ENCODE data around the gene GPRC5D.

GPRC5D gene

DNA sequence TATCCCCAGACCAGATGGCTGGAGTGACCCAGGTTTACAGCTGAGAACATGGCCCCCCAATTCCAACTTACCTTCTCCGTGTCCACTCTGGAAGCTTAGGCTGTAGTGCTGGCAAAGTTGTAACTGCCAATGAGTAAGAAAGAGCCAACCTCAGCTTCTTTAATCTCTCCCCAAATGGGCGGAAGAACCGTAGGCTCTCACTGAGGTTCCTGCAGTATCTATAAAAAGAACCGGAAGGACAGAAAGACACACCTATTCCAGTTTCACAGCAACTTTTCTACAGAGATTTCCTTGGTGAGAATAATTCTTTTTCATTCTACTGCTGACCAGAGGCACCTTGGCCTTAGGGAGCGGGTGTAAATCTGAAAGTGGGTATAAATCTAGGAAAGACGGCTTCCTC lies at the start of gene GPRC5D:
TSS of gene GPRC5D (minus strand) at position 135 of the 400 bp plus-strand sequence. CDS start 1,786 bp downstream, outside the sequence.
- DNase-seq (ENCODE audit: low read depth) = no peak

DNA sequence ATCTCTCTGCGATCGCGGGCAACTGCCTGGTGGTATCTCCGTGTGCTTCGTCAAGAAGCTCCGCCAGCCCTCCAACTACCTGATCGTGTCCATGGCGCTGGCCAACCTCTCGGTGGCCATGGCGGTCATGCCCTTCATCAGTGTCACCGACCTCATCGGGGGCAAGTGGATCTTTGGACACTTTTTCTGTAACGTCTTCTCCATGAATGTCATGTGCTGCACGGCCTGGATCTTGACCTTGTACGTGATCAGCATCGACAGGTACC lies 49.7 kb upstream of the GPRC5D start:
- DNase-seq (ENCODE audit: low read depth) = no peak

DNA sequence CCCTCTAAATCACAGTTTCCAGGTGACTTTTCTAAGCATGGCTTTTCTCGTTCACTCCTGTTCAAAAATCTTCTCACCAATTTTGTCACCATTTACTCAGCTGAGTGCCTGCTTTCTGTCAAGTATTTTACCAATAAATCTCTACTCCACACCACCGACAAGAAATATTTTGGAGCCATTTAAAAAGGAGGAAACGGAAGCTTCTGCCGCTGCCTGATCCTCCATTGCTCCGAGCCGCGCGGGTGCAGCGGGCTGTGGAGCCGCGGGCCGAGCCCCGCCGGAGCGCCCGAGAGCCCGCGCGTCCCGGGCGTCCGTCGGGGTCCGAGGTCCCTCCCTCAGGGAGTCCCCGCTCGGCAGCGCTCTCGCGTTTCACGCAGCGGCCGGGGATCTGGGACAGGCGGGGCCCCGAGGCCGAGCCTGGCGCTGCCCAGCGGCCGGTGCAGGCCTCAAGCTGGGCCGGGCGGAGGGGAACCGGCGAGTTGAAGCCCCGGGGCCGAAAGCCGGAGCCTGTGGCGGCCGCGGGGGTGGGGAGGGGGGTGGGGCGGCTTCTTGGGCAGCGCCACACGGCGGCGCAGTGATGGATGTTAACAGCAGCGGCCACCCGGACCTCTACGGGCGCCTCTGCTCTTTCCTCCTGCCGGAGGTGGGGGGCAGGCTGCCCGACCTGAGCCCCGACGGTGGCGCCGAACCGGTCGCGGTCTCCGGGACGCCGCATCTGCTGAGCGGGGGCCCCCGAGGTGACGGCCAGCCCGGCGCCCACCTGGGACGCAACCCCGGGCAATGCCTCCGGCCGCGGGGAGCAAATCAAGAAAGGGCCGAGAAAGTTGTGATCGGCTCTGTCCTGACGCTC lies 49.2 kb upstream of the GPRC5D start:
- no peak for DNase-seq (ENCODE audit: low read depth)

DNA sequence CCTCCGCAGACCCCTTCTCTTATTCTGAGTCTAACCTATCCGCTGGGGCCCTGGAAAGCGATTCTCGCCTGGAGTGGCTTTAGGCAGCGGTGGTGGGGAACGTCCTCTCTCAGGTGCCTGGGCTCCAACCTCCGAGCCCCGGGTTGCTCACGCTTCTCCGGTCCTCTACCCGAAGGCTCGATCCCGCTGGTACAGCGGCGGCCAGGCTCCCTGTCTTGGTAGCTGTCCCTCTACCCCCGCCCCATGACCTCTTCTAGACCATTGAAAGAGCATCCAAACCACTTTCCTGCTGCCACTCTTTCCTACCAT lies 48.6 kb upstream of the GPRC5D start:
- DNase-seq (ENCODE audit: low read depth) = peak; percentile 17

DNA sequence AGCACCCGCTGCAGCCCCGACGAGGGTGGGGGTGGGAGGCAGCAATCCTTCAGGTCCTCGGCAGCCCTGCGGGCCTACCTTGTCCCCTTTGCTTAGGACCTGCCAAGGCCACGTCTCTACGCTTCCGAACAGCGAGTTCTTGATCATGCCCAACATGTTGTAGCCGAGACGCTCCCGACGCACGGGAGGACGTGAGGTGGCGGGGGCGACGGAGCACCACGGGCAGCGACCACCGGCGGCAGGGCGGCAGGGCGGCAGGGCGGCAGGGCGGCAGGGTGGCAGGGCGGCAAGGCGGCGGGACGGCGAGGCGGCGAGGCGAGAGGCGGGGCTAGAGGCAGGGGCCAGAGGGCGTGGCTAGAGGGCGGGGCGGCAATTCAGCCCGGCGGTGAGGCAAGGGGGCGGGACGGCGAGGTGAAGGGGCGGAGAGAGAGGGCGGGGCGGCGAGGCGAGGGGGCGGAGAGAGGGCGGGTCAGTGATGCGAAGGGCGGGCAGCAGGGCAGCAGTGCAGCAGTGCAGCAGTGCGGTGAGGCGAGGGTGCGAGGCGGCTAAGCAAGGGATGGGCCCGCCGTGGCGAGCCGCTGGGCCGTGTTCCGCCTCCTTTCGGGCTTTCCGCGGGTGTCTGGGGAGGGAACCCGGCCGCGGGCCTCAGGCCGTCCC lies 48.1 kb upstream of the GPRC5D start, which contains the start of gene HEBP1:
TSS of gene HEBP1 (minus strand) at position 307 of the 657 bp plus-strand sequence. CDS start at position 156, 151 bp downstream.
- peak; percentile 96 for DNase-seq (ENCODE audit: low read depth)

DNA sequence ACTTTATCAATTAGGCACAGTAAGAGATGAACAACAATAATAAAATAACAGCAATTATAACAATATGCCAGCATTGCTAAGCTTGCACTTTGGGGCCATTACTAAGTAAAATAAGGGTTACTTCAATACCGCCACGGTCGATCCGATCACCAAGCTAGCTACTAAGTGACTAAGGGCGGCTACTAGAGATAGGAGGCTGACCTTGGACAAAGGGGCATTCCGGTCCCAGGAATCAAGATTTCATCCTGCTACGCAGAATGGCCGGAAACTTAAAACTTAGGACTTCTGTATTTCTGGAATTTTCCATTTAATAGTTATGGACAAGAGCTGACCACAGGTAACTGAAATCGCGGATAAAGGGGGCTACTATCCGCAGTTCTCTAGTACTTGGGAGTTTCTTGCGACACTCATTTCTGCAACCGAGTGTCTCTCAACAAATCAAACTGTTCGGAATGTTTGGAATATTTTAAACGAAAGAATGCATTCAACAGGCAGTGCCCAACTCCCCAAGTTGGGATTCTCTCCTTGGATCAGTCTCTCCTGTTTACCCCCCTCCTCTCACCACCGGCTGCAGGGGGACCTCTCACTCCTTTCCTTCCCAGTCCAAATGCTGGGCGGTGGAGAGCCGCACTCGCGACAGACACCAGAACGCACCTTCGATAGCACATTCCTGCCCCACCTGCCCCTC lies 47.4 kb upstream of the GPRC5D start:
- DNase-seq (ENCODE audit: low read depth) = no peak

DNA sequence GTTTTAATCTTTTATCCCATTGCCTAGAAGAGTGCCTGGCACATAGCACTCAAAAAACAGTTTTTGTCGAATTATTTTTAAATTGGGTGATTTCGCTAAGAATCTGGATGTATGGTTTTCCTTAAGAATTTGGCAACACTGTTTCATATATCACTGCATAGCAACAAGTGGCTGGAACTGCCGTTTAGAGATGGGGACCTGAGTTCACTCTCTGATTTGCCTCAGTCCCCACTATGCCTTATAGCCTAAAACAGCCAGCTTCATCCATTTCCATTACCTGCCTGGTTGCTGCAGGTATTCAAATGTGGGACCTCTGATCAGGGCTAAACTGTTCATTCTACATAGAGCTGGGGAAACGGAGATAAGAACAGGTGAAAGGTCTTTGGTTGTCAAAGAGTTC lies 46.3 kb upstream of the GPRC5D start:
- DNase-seq (ENCODE audit: low read depth) = no peak

DNA sequence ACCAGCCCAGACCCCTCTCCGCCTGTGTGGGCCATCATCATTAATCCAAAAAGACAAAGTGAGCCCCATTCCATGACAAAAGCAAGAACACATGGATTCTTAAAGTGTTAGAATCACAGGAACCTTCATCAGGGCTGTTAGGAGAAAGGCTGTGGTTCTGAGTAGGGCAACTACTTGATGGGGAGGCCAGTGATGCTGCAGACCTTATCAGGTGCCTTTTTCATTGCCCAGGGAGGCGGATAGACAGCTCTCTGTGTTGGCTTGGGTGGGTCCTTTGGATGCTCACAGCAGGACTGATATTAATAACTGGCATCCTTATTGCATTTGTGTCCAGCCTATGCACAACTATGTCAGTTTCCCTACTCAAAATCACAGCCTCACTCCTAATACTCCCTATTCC lies 45.8 kb upstream of the GPRC5D start:
- DNase-seq (ENCODE audit: low read depth) = no peak

DNA sequence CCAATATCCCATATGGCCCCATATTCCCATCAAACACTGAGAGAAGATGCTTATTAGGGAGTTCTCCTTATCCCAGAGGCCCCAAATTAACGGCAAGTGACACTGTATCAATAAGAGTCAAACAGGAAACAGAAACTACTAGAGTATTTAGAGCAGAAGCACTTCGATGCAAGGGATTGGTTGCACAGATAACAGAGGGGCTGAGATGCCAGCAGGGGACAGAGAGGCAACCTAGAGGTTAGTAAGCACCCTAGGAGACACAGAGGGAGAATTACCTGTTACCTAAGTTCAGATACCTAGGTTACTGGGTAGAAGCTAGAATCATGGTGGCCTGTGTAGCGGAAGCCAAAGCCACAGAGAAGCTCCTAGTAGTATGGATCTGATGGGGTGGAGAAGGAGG lies 45.2 kb upstream of the GPRC5D start:
- no peak for DNase-seq (ENCODE audit: low read depth)

DNA sequence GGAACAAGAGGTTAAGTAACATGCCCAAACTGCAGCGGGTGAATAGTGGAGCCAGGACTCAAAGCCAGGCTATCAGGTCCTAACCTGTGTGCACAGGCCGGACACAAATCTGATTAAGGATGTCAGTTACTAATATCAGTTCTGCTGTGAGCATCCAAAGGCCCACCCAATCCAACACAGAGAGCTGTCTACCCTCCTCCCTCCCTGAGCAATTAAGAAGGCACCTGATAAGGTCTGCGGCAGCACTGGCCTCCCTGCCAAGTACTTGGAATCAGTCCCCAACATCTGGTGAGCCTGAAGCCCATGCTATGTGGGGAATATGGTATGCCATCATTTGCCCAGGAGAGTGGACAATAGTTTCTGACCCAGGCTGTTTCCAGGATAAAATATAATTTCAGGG lies 44.2 kb upstream of the GPRC5D start:
- no peak for DNase-seq (ENCODE audit: low read depth)

DNA sequence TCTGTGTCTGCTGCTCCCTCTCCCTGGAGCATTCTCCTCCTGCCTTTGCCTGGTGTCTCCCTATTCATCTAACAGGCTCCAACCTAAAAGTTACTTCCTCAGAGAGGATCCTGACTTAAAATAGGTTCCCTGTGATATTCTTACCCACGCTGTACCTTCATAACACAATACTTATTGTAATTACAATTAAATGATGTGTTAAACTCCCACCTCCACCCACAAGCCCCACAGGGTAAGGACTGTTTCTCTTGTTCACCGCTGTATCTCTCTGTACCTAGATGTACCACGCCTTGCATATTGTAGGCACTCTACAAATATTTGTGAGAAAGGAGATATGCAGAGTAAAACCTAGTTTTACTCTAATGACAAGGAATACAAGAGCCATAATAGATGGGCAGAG lies 43.1 kb upstream of the GPRC5D start:
- no peak for DNase-seq (ENCODE audit: low read depth)

DNA sequence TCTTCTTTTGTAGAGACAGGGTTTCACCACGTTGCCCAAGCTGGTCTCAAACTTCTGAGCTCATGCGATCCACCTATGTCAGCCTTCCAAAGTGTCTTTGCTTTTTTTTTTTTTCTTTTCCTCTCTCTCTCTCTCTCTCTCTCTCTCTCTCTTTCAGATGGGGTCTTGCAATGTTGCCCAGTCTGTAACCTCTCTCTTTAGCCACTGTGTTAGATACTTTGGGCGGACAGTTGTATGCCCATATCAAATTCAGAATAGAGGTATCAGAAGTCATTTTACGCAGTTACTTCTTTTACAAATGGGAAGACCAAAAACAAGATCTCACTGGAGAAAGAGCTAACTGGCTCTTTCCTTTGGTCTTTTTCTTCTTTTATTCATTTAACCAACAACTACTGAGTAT lies 41.4 kb upstream of the GPRC5D start:
- DNase-seq (ENCODE audit: low read depth) = no peak

DNA sequence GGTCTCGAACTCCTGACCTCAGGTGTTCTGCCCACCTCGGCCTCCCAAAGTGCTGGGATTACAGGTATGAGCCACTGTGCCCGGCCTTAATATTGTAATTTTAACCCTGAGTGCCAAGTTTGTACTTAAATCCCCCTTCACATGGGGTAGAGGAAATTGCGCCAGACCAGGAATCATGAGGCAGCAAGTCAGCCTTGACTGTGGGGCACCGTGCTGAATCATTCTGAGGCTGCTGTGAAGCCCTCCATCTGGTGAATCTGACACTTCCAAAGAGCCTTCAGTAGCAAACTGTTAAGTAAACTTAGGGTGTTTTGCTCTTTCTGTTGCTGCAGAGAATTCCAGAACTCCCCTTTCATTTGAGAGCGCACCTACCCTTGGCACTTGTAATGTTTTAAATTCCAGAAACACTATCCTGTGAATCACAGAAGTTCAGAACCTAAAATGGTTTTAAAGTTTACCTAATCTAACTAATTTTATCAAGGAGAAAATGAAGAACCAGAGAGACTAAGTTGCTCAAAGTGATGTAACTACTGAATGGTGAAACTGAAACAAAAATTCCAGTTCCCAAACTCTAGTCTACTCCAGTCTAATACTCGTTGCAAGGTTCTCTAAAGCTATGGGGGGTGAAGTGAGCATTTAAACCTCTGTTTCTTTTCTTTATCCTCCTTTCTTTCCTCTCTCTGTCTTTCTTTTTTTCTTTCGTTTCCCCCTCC lies 40.6 kb upstream of the GPRC5D start:
- no peak for DNase-seq (ENCODE audit: low read depth)

DNA sequence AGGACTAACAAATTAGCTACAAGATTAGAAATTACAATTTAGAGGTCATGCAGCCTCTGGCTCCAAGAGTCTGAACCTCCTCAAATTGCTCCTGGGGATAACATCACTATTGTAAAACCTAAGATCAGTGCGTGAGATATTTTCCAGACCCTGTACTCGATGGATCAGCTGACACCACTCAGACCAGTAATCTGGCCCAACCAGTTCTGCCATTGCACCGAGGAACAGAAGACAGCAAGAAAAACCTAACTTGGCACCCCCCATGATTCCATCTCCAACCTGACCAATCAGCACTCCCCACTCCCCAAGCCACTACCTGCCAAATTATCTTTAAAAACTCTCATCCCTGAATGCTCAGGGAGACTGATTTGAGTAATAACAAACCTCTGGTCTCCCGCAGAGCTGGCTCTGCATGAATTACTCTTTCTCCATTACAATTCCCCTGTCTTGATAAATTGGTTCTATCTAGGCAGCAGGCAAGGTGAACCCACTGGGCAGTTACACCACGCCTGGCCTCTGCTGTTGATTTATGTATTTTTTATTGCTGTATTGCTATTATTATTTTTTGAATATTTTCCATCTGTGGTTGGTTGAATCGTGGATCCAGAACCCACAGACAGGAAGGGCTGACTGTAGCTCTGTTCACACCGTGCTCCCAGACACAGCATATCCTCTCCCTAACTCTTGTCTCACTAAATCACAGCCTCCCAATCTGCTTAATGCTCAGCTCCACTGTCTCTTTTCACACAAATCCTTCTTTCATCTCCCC lies 38.9 kb upstream of the GPRC5D start:
- DNase-seq (ENCODE audit: low read depth) = no peak

DNA sequence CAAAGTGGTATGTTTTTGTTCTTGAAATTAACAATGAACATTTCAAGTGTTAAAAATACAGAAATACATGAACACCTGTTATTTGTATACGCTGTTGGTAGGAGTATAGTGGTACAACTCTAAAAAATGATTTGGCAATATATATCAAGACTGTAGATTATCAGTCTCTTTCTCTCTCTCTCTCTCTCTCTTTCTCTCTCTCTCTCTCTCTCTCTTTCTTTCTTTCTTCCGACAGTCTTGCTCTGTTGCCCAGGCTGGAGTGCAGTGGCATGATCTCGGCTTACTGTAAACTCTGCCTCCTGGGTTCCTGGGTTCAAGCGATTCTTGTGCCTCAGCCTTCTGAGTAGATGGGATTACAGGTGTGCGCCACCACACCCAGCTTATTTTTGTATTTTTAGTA lies 35.5 kb upstream of the GPRC5D start:
- no peak for DNase-seq (ENCODE audit: low read depth)

DNA sequence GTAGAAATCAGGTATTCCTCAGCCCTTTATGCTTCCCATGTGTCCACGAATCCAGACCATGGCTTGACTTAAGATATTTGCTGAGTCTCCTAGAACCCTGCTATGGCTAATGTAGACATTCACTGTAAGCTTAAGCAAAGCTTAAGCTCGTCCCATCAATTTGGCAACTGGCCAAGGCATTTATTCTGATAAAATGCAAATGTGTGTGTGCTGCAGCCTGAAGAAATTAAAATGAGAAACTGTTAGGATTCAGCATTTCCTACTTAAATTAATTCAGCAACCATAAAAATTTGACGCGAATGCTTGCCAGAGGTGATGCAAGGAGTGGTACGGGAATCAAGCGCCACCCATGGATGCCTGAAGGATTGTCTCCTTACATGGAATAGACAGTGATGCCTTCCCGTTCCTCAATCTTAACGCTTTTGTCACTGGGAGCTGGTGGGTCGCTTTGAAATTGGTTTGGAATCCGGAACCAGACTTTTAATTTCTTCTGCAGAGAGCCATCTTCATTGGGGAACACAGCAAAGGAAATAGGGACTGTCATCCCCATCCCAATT lies 34.9 kb upstream of the GPRC5D start:
- no peak for DNase-seq (ENCODE audit: low read depth)

DNA sequence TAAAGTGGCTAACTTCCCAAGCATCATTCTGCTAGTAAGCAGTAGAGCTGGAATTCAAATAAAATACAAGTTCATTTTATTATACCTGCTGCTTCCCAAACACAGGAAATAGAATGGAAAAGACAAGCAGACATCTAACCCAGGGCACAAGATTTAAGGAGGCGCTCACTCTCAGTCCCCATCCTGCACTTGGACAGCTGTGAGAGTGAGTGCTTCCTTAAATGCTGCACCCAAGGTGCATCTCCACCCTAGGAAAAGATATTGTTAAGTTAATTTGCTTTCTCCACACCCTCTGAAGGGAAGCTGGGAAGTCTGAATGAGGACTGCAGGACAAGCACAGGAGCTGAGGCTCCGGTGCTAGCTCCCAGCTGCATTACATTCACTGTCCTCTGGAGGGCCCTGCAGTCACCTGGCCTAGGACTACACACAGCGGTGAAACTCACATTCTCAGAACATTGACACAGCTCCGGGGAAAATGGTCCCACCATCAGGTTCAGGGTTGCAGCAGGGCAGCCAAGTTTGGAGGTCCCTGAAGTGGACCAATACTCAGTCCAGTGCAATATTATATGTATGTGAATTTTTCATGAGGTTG lies 33.9 kb upstream of the GPRC5D start:
- DNase-seq (ENCODE audit: low read depth) = no peak

DNA sequence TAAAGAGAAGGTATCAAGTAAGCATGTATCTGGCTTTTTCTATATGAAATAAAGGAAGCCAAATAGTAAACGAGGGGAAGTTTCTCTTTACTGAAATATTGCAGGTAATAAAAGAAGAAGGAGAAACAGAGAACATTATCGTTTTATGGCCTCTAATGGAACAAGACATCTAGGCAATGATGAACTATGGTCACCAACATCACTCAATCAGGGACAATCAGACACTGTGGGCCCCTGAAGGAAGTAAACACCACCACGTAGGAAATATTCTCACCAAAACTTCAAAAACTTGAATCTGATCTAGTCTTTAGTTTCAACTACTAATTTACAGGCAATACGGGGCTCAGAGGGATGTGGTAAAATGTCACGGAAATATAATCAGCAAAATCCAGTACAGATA lies 32.2 kb upstream of the GPRC5D start:
- no peak for DNase-seq (ENCODE audit: low read depth)

DNA sequence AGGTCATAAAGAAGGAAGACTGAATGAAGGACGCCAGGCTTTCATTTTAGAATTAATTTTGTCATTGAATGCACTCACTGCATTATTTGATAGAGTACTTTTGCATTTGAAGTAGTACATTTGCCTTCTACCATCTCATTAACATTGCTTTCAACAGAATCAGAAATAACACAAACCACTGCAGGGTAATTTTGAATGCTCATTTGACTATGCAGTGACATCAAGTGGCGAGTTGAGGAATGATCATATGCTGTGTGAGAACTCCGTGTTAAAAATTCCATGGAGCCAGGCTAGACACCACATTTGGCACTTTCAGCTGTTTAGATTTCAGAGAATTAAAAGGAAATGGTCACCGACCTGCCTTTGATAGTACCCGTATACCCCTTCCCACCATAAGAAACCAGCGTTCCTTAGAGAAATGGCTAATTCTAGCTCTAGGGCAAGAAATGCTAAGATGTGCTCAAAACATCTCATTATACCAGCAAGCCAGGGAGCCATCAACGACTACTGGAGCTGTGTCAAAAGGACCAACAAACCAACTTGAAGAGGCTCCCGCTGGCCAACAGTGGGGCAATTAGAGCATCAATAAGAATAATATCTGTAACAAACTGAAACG lies 31.6 kb upstream of the GPRC5D start:
- DNase-seq (ENCODE audit: low read depth) = no peak

DNA sequence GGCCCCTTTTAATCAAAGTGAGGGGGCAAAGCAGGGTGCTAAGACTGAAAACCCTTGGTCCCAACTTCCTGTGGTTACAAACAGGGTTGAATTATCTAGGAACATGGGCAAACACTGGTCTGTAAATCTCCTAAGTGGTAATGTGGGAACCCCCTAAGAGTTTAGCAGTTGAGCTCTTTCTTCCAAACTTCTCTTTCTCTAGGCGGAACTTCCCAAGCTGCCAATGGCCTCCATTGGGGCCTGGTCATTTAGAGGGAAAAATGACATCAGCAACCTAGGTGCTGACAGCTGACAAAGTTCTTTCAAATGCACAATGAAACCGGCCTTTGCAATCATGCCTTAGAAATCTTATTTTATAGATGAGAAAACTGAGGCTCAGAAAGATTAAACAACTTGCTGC lies 30.4 kb upstream of the GPRC5D start:
- no peak for DNase-seq (ENCODE audit: low read depth)

DNA sequence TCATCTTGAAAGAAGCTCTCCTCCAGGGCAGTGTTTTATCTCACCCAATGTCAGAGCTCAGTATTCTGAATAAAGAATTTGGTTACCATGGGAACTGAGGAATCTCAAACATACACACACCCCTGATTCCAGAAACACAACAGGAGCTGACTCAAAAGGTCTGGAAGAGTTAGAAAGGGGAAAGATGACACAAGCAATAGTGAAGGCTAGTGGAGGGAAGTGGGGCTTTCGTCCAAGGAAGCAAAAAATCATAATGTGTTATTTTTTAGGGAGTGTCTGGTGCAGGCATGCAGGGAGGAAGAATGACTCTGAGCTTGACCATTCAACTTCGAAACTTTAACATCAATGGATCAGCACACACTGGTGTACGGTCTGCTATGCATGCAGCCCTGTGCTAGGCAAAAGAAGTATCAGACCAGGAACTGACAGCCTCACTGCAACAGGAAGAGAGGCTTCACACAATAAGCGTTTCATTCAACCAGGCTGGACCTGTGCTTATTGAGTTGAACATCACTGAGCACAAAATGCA lies 27.8 kb upstream of the GPRC5D start:
- DNase-seq (ENCODE audit: low read depth) = no peak

Data from stimulated activated CD8-positive, alpha-beta memory T cell treated with anti-CD3 and anti-CD28 coated beads, Interleukin-7, amount 100 ng/mL, for 24 hours (primary cell).